Hepatocyte (in vitro differentiated cells): ENCODE data around the gene TMPRSS2.

Experiments used
- EZH2 ChIP-seq: fragments of 200-600 bp; sonication (generic); IDR thresholded peaks from 2 replicates; pipeline ENCODE4 v1.6.1; 2016; ENCODE audit warnings: antibody characterized with exemption, mild to moderate bottlenecking, borderline replicate concordance
- EZH2phosphoT487 ChIP-seq: fragments of 200-600 bp; sonication (generic); IDR thresholded peaks from one replicate; pipeline ENCODE4 v1.6.1; 2018; ENCODE audit warnings: antibody characterized with exemption, mild to moderate bottlenecking, low read depth, moderate library complexity; ENCODE audit not compliant: unreplicated experiment, severe bottlenecking
- TF ChIP-seq, protein P1 (sequence below): fragments of 200-600 bp; sonication (generic); IDR thresholded peaks from 2 replicates; pipeline ENCODE4 v1.5.1; 2016; ENCODE audit warnings: antibody characterized with exemption, mild to moderate bottlenecking; ENCODE audit not compliant: poor library complexity

DNA sequence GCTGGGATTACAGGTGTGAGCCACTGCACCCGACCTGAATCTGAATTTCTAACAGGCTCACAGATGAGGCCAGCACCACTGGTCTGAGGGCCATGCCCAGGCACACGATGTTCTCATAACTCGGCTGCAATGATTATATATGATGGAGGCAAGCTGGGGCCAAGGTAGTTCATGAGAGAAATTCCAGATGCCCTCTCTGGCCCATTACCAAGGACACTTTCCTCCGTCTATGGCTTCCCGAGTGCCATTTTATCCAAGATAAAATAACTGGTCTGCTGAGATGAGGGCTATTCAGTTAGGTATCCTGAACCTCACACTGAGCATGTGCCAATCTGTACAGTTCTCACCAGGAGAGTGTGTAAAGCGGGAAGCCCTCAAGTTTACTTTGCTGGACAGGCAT is 16.5 kb downstream of the TMPRSS2 start:
- TF ChIP-seq, protein P1, sequence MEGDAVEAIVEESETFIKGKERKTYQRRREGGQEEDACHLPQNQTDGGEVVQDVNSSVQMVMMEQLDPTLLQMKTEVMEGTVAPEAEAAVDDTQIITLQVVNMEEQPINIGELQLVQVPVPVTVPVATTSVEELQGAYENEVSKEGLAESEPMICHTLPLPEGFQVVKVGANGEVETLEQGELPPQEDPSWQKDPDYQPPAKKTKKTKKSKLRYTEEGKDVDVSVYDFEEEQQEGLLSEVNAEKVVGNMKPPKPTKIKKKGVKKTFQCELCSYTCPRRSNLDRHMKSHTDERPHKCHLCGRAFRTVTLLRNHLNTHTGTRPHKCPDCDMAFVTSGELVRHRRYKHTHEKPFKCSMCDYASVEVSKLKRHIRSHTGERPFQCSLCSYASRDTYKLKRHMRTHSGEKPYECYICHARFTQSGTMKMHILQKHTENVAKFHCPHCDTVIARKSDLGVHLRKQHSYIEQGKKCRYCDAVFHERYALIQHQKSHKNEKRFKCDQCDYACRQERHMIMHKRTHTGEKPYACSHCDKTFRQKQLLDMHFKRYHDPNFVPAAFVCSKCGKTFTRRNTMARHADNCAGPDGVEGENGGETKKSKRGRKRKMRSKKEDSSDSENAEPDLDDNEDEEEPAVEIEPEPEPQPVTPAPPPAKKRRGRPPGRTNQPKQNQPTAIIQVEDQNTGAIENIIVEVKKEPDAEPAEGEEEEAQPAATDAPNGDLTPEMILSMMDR = no peak
- TF ChIP-seq EZH2 = no peak
- no peak for TF ChIP-seq EZH2phosphoT487
